HCT116 (cell line): ENCODE measurements around the gene APBA2. TPM values are rescaled to one million over a fixed set of nuclear protein-coding genes. Genes with fewer than 3 reads are reported as not detected.

Source experiments
- ATAC-seq: fragments of 200-7000 bp; cut with Tn5 transposase; 2 replicates; pipeline ENCODE4 v1.9.1; 2020; ENCODE audit warnings: mild to moderate bottlenecking, moderate library complexity
- BruUV-seq: library from RNA; stranded (reverse); fragments of 400-500 nt; replicated peaks from 2 replicates; lab custom pipeline; 2021; lab: Mats Ljungman, UMichigan
- CTCF ChIA-PET: fragments of 300-600 bp; sonication (Branson Sonifier 250); formaldehyde crosslinking; loops from one replicate; lab custom pipeline; 2021; ENCODE audit warnings: antibody characterized with exemption; lab: Charles Lee
- POLR2A ChIA-PET: fragments of 300-600, 350-600 bp; sonication (Branson Sonifier 250); formaldehyde crosslinking; loops from one replicate; lab custom pipeline; 2021; ENCODE audit warnings: antibody characterized with exemption; lab: Charles Lee
- RAD21 ChIA-PET, 2 experiments: fragments of 300-600 bp; sonication (Branson Sonifier 250); formaldehyde crosslinking; loops; one replicate each; lab custom pipeline; 2023; ENCODE audit warnings: low total read pairs in 2 of 2; ENCODE audit not compliant: uncharacterized antibody in 2 of 2, unreplicated experiment in 2 of 2, low non-redundant PET in 1 of 2; lab: Charles Lee
- DNase-seq: peaks from one replicate; pipeline ENCODE4 v3.0.0-alpha.2; 2010; ENCODE audit warnings: low read depth, low spot score
- H2AFZ ChIP-seq: fragments of 200-600 bp; shearing (Covaris generic), sonication (generic); 2 replicates; pipeline ENCODE4 v1.6.1; 2017; ENCODE audit warnings: low read depth, mixed run types, mixed read lengths, antibody characterized with exemption, low read length; ENCODE audit not compliant: poor library complexity, severe bottlenecking
- H3K27ac ChIP-seq: 2 replicates; pipeline ENCODE4 v1.5.1; 2012; ENCODE audit warnings: low read depth, low read length
- H3K27me3 ChIP-seq: fragments of 200-600 bp; sonication (generic); 2 replicates; pipeline ENCODE4 v1.6.1; 2016; ENCODE audit warnings: mixed run types, low read length, mixed read lengths; ENCODE audit not compliant: insufficient read depth
- H3K36me3 ChIP-seq, 2 experiments: fragments of 200-500 bp in 1 of 2; fragments of 200-600 bp in 1 of 2; sonication (Bioruptor generic) in 1 of 2; sonication (generic) in 1 of 2; 2 replicates each; pipeline versions ENCODE4 v1.5.1 to v1.6.1; 2014 to 2016; ENCODE audit warnings: low read length in 2 of 2, inconsistent platforms in 1 of 2, mixed read lengths in 1 of 2, mixed run types in 1 of 2; ENCODE audit not compliant: insufficient read depth in 2 of 2, control insufficient read depth in 1 of 2
- H3K4me1 ChIP-seq, 2 experiments: fragments of 200-600 bp in 1 of 2; sonication (generic) in 1 of 2; 2 replicates each; pipeline versions ENCODE4 v1.5.1 to v1.6.1; 2012 to 2017; ENCODE audit warnings: low read length in 2 of 2, inconsistent platforms in 1 of 2, mild to moderate bottlenecking in 1 of 2, mixed read lengths in 1 of 2, mixed run types in 1 of 2, moderate library complexity in 1 of 2; ENCODE audit not compliant: insufficient read depth in 2 of 2, control insufficient read depth in 1 of 2
- H3K4me2 ChIP-seq: fragments of 200-600 bp; sonication (generic); 2 replicates; pipeline ENCODE4 v1.6.1; 2017; ENCODE audit warnings: mixed run types, low read length, mixed read lengths
- H3K4me3 ChIP-seq, 2 experiments: fragments of 200-600 bp in 1 of 2; sonication (generic) in 1 of 2; replicated peaks in 1 of 2; 2 replicates each; pipeline ENCODE4 v1.5.1; 2011 to 2016; ENCODE audit warnings: low read length in 2 of 2, control low read depth in 1 of 2, low read depth in 1 of 2, mild to moderate bottlenecking in 1 of 2, mixed read lengths in 1 of 2, mixed run types in 1 of 2
- H3K79me2 ChIP-seq: fragments of 200-600 bp; sonication (generic); 2 replicates; pipeline ENCODE4 v1.6.1; 2017; ENCODE audit warnings: mild to moderate bottlenecking, mixed run types, low read length, moderate library complexity, mixed read lengths; ENCODE audit not compliant: insufficient read depth
- H3K9ac ChIP-seq: fragments of 200-600 bp; sonication (generic); 2 replicates; pipeline ENCODE4 v1.6.1; 2016; ENCODE audit warnings: low read length, mixed read lengths
- H3K9me2 ChIP-seq: fragments of 200-600 bp; sonication (generic), shearing (Covaris generic); 2 replicates; pipeline ENCODE4 v1.6.1; 2017; ENCODE audit warnings: mixed run types, mild to moderate bottlenecking, moderate library complexity; ENCODE audit not compliant: insufficient read depth
- H3K9me3 ChIP-seq, 2 experiments: fragments of 200-500 bp in 1 of 2; fragments of 200-600 bp in 1 of 2; sonication (Bioruptor generic) in 1 of 2; sonication (generic) in 1 of 2; 2 replicates each; pipeline ENCODE4 v1.6.1; 2014 to 2017; ENCODE audit warnings: low read length in 2 of 2, mixed read lengths in 2 of 2, inconsistent platforms in 1 of 2, low read depth in 1 of 2, mild to moderate bottlenecking in 1 of 2, mixed run types in 1 of 2, moderate library complexity in 1 of 2; ENCODE audit not compliant: control insufficient read depth in 1 of 2, insufficient read depth in 1 of 2
- H4K20me1 ChIP-seq: fragments of 200-600 bp; sonication (generic), shearing (Covaris generic); 2 replicates; pipeline ENCODE4 v1.6.1; 2017; ENCODE audit warnings: mixed run types, mild to moderate bottlenecking, moderate library complexity; ENCODE audit not compliant: insufficient read depth
- CBX3 ChIP-seq: IDR thresholded peaks from 2 replicates; pipeline ENCODE4 v1.6.1; 2012; ENCODE audit warnings: low read depth
- CEBPB ChIP-seq: IDR thresholded peaks from 2 replicates; pipeline ENCODE4 v1.6.1; 2012; ENCODE audit warnings: low read depth
- ELF1 ChIP-seq: IDR thresholded peaks from 2 replicates; pipeline ENCODE4 v1.6.1; 2012; ENCODE audit warnings: low read depth, borderline replicate concordance
- EZH2 ChIP-seq: fragments of 200-600 bp; sonication (generic); IDR thresholded peaks from 2 replicates; pipeline ENCODE4 v1.6.1; 2017; ENCODE audit warnings: antibody characterized with exemption, mixed run types
- EZH2phosphoT487 ChIP-seq: fragments of 200-600 bp; IDR thresholded peaks from 2 replicates; pipeline ENCODE4 v1.6.1; 2018; ENCODE audit warnings: antibody characterized with exemption, borderline replicate concordance
- FOSL1 ChIP-seq: IDR thresholded peaks from 2 replicates; pipeline ENCODE4 v1.6.1; 2012; ENCODE audit warnings: low read depth
- JUND ChIP-seq: IDR thresholded peaks from 2 replicates; pipeline ENCODE4 v1.6.1; 2012
- POLR2AphosphoS5 ChIP-seq: IDR thresholded peaks from 2 replicates; pipeline ENCODE4 v1.6.1; 2011; ENCODE audit warnings: mild to moderate bottlenecking, low read depth, low read length, moderate library complexity
- RAD21 ChIP-seq: IDR thresholded peaks from 2 replicates; pipeline ENCODE4 v1.6.1; 2012; ENCODE audit warnings: low read depth, mild to moderate bottlenecking
- SIN3A ChIP-seq: IDR thresholded peaks from 2 replicates; pipeline ENCODE4 v1.6.1; 2012; ENCODE audit warnings: low read depth
- SP1 ChIP-seq: IDR thresholded peaks from 2 replicates; pipeline ENCODE4 v1.6.1; 2012; ENCODE audit warnings: low read depth
- SRF ChIP-seq: IDR thresholded peaks from 2 replicates; pipeline ENCODE4 v1.6.1; 2012; ENCODE audit warnings: low read depth
- TCF7L2 ChIP-seq: IDR thresholded peaks from 2 replicates; pipeline ENCODE4 v1.7.0; 2011; ENCODE audit warnings: borderline replicate concordance, inconsistent platforms; ENCODE audit not compliant: insufficient read depth, insufficient read length; ENCODE audit errors: extremely low read depth
- YY1 ChIP-seq: IDR thresholded peaks from 2 replicates; pipeline ENCODE4 v1.6.1; 2011; ENCODE audit warnings: low read length, low read depth, moderate library complexity, mild to moderate bottlenecking; ENCODE audit not compliant: insufficient replicate concordance; ENCODE audit errors: extremely low read depth
- ZNF274 ChIP-seq: fragments of 200-500 bp; sonication (Bioruptor generic); IDR thresholded peaks from 2 replicates; pipeline ENCODE4 v1.6.1; 2014; ENCODE audit warnings: mild to moderate bottlenecking, low read depth, low read length, inconsistent platforms
- intact Hi-C: fragments of 100-400 bp; cut with micrococcal nuclease; formaldehyde crosslinking; loops from 2 replicates; pipeline ENCODE4 v1.10.0; 2022
- total RNA-seq: library from RNA; stranded (reverse); gene quantifications from one replicate; pipeline ENCODE4 v1.2.1, GENCODE V29; 2021; ENCODE audit not compliant: unreplicated experiment
- TF ChIP-seq, protein P1 (sequence below): IDR thresholded peaks from 2 replicates; pipeline ENCODE4 v1.6.1; 2012
- TF ChIP-seq, protein P2 (sequence below): IDR thresholded peaks from 2 replicates; pipeline ENCODE4 v1.6.1; 2012
- TF ChIP-seq, protein P3 (sequence below), 3 experiments: fragments of 200-600 bp in 1 of 3; sonication (generic) in 1 of 3; IDR thresholded peaks in 2 of 3; conservative IDR thresholded peaks in 1 of 3; 2 replicates each; pipeline ENCODE4 v1.5.1; 2012 to 2017; ENCODE audit warnings: low read depth in 2 of 3, low read length in 2 of 3, antibody characterized with exemption in 1 of 3, borderline replicate concordance in 1 of 3, control low read depth in 1 of 3, mild to moderate bottlenecking in 1 of 3, mixed read lengths in 1 of 3, mixed run types in 1 of 3, moderate library complexity in 1 of 3; ENCODE audit not compliant: insufficient read depth in 1 of 3
- TF ChIP-seq, protein P4 (sequence below): IDR thresholded peaks from 2 replicates; pipeline ENCODE4 v1.6.1; 2011; ENCODE audit warnings: mild to moderate bottlenecking, low read length, moderate library complexity; ENCODE audit not compliant: insufficient replicate concordance; ENCODE audit errors: extremely low read depth

Gene APBA2
- total RNA-seq, 1 experiment from 2014 or later = 0.47 TPM

DNA sequence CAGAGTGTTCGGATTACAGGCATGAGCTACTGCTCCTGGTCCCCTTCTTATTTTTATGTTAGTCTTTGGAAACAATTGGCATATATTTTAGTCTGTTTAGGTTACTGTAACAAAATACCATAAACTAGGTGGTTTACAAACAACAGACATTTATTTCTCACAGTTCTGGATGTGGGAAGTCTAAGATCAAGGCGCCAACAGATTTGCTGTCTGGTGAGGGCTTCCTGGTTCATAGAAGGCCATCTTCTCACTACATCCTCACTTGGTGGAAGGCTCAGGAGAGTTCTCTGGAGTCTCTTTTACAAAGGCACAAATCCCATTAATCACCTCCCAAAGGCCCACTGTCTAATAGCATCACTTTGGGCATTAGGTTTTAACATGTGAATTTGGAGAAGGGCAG is 101.0 kb downstream of the APBA2 start:
- Histone ChIP-seq H2AFZ (no peak overlapping the region), H3K9me2 (no peaks in the 10 kb centered on the region), H3K27ac (no peak overlapping the region), H3K36me3 (no peaks in the 10 kb centered on the region), H3K79me2 (no peaks in the 10 kb centered on the region), H3K27me3 (peaks cover 6% of the 10 kb centered on the region), H3K4me2 (no peak overlapping the region), H3K4me3 (no peak overlapping the region), H3K9ac (no peak overlapping the region), H4K20me1 (no peaks in the 10 kb centered on the region), H3K4me1 (no peaks in the 10 kb centered on the region), H3K9me3 (no peaks in the 10 kb centered on the region)
- intact Hi-C loops = no loop called here
- ChIA-PET RAD21 (no interaction called here), POLR2A (no interaction called here), CTCF (no interaction called here)
- ATAC-seq (no peak), DNase-seq (no peak)
- no peak for TF ChIP-seq SRF
- TF ChIP-seq, protein P1, sequence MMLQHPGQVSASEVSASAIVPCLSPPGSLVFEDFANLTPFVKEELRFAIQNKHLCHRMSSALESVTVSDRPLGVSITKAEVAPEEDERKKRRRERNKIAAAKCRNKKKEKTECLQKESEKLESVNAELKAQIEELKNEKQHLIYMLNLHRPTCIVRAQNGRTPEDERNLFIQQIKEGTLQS = no peak
- no peak for TF ChIP-seq SIN3A
- no peak for TF ChIP-seq TCF7L2
- no peak for TF ChIP-seq CEBPB
- no peak for TF ChIP-seq RAD21
- TF ChIP-seq POLR2AphosphoS5 = no peak
- TF ChIP-seq YY1 = no peak
- no peak for TF ChIP-seq ELF1
- no peak for TF ChIP-seq SP1
- TF ChIP-seq EZH2phosphoT487 = no peak
- TF ChIP-seq CBX3 = no peak
- TF ChIP-seq, protein P2, sequence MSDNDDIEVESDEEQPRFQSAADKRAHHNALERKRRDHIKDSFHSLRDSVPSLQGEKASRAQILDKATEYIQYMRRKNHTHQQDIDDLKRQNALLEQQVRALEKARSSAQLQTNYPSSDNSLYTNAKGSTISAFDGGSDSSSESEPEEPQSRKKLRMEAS = no peak
- TF ChIP-seq ZNF274 = no peak
- TF ChIP-seq, protein P3, sequence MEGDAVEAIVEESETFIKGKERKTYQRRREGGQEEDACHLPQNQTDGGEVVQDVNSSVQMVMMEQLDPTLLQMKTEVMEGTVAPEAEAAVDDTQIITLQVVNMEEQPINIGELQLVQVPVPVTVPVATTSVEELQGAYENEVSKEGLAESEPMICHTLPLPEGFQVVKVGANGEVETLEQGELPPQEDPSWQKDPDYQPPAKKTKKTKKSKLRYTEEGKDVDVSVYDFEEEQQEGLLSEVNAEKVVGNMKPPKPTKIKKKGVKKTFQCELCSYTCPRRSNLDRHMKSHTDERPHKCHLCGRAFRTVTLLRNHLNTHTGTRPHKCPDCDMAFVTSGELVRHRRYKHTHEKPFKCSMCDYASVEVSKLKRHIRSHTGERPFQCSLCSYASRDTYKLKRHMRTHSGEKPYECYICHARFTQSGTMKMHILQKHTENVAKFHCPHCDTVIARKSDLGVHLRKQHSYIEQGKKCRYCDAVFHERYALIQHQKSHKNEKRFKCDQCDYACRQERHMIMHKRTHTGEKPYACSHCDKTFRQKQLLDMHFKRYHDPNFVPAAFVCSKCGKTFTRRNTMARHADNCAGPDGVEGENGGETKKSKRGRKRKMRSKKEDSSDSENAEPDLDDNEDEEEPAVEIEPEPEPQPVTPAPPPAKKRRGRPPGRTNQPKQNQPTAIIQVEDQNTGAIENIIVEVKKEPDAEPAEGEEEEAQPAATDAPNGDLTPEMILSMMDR (IDR thresholded peaks at IDR 0.05 in 2 of 3, conservative IDR thresholded peaks at IDR 0.05 in 1 of 3; ENCODE audit: borderline replicate concordance in 1 of 3, insufficient read depth in 1 of 3, low read depth in 2 of 3, low read length in 2 of 3) = no peak
- no peak for TF ChIP-seq FOSL1
- TF ChIP-seq, protein P4, sequence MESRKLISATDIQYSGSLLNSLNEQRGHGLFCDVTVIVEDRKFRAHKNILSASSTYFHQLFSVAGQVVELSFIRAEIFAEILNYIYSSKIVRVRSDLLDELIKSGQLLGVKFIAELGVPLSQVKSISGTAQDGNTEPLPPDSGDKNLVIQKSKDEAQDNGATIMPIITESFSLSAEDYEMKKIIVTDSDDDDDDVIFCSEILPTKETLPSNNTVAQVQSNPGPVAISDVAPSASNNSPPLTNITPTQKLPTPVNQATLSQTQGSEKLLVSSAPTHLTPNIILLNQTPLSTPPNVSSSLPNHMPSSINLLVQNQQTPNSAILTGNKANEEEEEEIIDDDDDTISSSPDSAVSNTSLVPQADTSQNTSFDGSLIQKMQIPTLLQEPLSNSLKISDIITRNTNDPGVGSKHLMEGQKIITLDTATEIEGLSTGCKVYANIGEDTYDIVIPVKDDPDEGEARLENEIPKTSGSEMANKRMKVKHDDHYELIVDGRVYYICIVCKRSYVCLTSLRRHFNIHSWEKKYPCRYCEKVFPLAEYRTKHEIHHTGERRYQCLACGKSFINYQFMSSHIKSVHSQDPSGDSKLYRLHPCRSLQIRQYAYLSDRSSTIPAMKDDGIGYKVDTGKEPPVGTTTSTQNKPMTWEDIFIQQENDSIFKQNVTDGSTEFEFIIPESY = no peak
- TF ChIP-seq JUND = no peak
- no peak for TF ChIP-seq EZH2
- BruUV-seq = no TSS peak
